GM12873 (cell line): ENCODE data around the gene TJP1.
A peak's percentile ranks its signal among the peaks of the same experiment; 100 is the strongest.

Experiments used
- TF ChIP-seq, protein P1 (sequence below): IDR thresholded peaks from 2 replicates; pipeline ENCODE4 v1.5.1; 2012; ENCODE audit warnings: low read depth, mild to moderate bottlenecking, moderate library complexity, low read length, control low read depth; ENCODE audit not compliant: insufficient read depth; ENCODE audit errors: missing control alignments

Gene TJP1

DNA sequence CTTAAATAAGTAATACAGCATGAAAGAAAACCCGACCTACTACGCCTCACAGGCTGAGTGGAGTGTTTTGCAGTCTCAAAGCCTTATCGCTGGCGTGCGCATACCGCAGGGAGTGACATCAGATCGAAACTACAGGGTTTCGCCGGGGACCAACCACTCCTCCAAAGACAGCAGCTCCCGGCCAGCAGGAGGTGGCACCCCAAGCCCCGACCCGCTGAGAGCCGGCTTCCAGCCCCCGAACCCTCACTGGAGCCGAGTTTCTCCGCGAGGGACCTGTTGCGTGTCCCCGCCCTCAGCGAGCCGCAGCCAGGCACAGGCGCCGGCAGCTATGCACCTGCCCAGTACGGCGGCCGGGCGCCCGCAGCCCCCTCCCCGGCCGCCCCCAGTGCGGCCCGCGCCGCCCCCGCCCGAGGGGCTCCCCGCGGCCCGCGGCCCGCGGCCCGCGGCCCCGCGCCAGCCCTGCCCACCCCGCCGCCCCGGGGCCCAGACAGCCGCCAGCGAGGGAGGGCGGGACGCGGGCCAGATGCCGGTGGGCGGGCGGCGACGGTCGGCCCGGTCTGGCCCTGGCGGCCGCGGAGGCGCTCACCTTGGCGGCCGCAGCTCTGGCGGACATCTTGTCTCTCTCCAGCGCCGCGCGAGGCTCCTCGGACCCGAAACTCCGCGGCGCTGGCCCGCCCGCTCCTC lies 710 bp downstream of the TJP1 start:
- TF ChIP-seq, protein P1, sequence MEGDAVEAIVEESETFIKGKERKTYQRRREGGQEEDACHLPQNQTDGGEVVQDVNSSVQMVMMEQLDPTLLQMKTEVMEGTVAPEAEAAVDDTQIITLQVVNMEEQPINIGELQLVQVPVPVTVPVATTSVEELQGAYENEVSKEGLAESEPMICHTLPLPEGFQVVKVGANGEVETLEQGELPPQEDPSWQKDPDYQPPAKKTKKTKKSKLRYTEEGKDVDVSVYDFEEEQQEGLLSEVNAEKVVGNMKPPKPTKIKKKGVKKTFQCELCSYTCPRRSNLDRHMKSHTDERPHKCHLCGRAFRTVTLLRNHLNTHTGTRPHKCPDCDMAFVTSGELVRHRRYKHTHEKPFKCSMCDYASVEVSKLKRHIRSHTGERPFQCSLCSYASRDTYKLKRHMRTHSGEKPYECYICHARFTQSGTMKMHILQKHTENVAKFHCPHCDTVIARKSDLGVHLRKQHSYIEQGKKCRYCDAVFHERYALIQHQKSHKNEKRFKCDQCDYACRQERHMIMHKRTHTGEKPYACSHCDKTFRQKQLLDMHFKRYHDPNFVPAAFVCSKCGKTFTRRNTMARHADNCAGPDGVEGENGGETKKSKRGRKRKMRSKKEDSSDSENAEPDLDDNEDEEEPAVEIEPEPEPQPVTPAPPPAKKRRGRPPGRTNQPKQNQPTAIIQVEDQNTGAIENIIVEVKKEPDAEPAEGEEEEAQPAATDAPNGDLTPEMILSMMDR: peak; percentile 13

DNA sequence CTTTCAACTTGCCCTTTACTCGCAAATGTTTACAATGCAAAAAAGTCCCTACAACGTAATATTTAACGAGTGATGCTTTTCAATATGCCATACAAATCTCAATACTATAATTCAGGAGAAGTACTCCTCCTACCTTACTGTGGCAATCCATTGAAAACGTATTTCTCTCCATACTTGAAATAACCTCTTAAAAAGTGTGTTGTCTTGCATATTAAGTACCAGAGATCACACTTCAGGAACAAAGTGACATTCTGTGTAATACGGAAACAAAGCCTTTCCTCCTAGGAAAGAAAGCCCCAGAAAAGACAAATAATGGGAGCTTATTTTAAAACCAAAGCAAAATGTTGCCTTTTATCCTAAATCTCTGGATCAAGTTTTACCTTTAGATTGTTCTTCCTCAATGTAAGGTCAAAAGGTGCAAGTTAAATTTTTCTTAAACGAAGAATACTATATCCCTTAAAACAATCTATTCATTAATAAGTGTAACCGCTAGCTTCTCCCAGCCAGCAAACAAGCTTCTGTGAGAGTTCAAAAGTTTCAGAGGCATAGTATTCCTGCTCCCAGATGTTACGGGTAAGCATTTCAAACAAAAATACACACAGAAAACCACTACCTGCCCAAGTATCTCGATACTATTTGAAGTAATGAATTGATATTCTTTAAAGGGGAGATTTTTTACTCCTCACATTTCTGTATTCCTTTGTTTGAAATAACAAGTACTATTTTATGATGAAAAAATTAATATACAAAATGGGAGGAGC lies 1.7 kb downstream of the TJP1 start:
- TF ChIP-seq, protein P1: no peak

DNA sequence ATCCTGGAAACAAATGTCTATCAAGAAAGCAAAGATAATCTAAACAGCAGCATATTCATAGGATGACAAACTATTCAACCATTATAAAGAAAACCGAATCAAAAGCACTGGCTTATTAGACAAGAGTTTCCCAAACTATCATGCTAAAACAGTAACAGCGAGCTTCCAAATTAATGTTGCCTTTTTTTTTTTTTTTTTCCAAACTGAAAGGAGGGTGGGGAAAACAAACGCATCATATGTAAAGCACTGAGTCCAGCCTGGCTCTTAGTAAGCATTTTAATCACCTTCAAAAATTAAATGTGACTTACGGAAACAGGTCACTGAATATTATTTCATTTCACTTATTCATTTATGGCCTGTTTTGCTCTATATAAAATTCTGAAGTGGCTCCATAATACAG lies 2.3 kb downstream of the TJP1 start:
- TF ChIP-seq, protein P1: no peak

GRCh38 chr15:29818141-29818540 lies 4.1 kb downstream of the TJP1 start:
- TF ChIP-seq, protein P1: no peak

GRCh38 chr15:29815000-29815710 lies 7.1 kb downstream of the TJP1 start:
- TF ChIP-seq, protein P1: no peak

- TF ChIP-seq, protein P1: no peak
Measured at GRCh38 chr15:29813009-29813408, 9.3 kb downstream of the TJP1 start.

DNA sequence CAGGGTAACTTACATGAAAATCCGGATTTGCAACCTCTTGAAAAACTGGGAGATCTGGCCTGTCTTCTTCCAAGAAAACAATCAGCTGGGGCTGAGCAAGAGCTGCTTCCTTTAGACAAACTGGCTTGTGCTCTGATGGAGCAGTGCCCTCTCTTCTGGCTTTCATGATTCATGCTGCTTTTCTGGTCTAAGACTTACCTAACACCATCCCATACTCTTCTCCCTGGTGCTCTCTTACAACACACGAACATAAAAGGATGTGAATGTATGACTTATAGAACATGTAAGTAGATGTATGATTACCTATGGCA lies 9.9 kb downstream of the TJP1 start:
- TF ChIP-seq, protein P1: no peak
